Type B pancreatic cell (in vitro differentiated cells): ENCODE results near the gene GNAO1. TPM values are rescaled to one million over a fixed set of nuclear protein-coding genes. Genes with fewer than 3 reads are reported as not detected.

Experiments used
- DNase-seq: peaks from one replicate; pipeline ENCODE4 v3.0.0; 2021; ENCODE audit warnings: mixed read lengths; ENCODE audit not compliant: unreplicated experiment; ENCODE audit errors: extremely low spot score
- H3K27ac Mint-ChIP-seq: 2 replicates; pipeline ENCODE4 v1.8.0; 2021; ENCODE audit warnings: mild to moderate bottlenecking, mixed read lengths
- H3K27me3 Mint-ChIP-seq: 2 replicates; pipeline ENCODE4 v1.8.0; 2021; ENCODE audit warnings: mixed read lengths
- H3K36me3 Mint-ChIP-seq: 2 replicates; pipeline ENCODE4 v1.8.0; 2021; ENCODE audit warnings: mixed read lengths
- H3K4me1 Mint-ChIP-seq: one replicate; pipeline ENCODE4 v1.8.0; 2021; ENCODE audit warnings: mixed read lengths; ENCODE audit not compliant: unreplicated experiment
- H3K4me3 Mint-ChIP-seq: 2 replicates; pipeline ENCODE4 v1.8.0; 2021; ENCODE audit warnings: mild to moderate bottlenecking, mixed read lengths
- H3K9me3 Mint-ChIP-seq: 2 replicates; pipeline ENCODE4 v1.8.0; 2021; ENCODE audit warnings: mixed read lengths
- CTCF ChIP-seq: fragments of 200-600 bp; sonication (generic); conservative IDR thresholded peaks from 2 replicates; pipeline ENCODE4 v1.5.0; 2021; ENCODE audit warnings: antibody characterized with exemption, mild to moderate bottlenecking
- total RNA-seq: library from RNA; stranded (reverse); gene quantifications from 2 replicates; pipeline ENCODE4 v1.2.1, GENCODE V29; 2021; ENCODE audit warnings: low replicate concordance

GNAO1 gene
- total RNA-seq, 1 donor from 2014 or later = 13.2 TPM

- peaks cover 45% of the 10 kb centered on the region for H3K4me1 Mint-ChIP-seq
- peak overlapping the region; percentile 46 for H3K27ac Mint-ChIP-seq
- no peak for TF ChIP-seq CTCF
- H3K9me3 Mint-ChIP-seq = no peaks in the 10 kb centered on the region
- H3K36me3 Mint-ChIP-seq = no peaks in the 10 kb centered on the region
- no peak for DNase-seq
- H3K4me3 Mint-ChIP-seq = peak overlapping the region; percentile 3
- no peaks in the 10 kb centered on the region for H3K27me3 Mint-ChIP-seq
Observed at GRCh38 chr16:56300891-56301850, 109.9 kb downstream of the GNAO1 start.

- no peak for TF ChIP-seq CTCF
- Mint-ChIP-seq H3K4me1 (peaks cover 45% of the 10 kb centered on the region), H3K4me3 (no peak overlapping the region), H3K27me3 (no peaks in the 10 kb centered on the region), H3K9me3 (no peaks in the 10 kb centered on the region), H3K36me3 (no peaks in the 10 kb centered on the region), H3K27ac (no peak overlapping the region)
- DNase-seq = no peak
Observed at GRCh38 chr16:56302506-56302905, 111.2 kb downstream of the GNAO1 start.

GRCh38 chr16:56303066-56303715 lies 111.9 kb downstream of the GNAO1 start:
- TF ChIP-seq CTCF = no peak
- Mint-ChIP-seq H3K4me1 (peaks cover 41% of the 10 kb centered on the region), H3K27ac (no peak overlapping the region), H3K4me3 (no peak overlapping the region), H3K36me3 (no peaks in the 10 kb centered on the region), H3K27me3 (no peaks in the 10 kb centered on the region), H3K9me3 (no peaks in the 10 kb centered on the region)
- no peak for DNase-seq

GRCh38 chr16:56303880-56304279 lies 112.6 kb downstream of the GNAO1 start:
- H3K4me1 Mint-ChIP-seq = peaks cover 40% of the 10 kb centered on the region
- no peaks in the 10 kb centered on the region for H3K36me3 Mint-ChIP-seq
- H3K9me3 Mint-ChIP-seq = no peaks in the 10 kb centered on the region
- no peak for TF ChIP-seq CTCF
- no peak for DNase-seq
- H3K27me3 Mint-ChIP-seq = no peaks in the 10 kb centered on the region
- no peak overlapping the region for H3K4me3 Mint-ChIP-seq
- no peak overlapping the region for H3K27ac Mint-ChIP-seq

- Mint-ChIP-seq H3K9me3 (no peaks in the 10 kb centered on the region), H3K27ac (no peak overlapping the region), H3K36me3 (no peaks in the 10 kb centered on the region), H3K27me3 (no peaks in the 10 kb centered on the region), H3K4me3 (no peak overlapping the region), H3K4me1 (peaks cover 21% of the 10 kb centered on the region)
- no peak for TF ChIP-seq CTCF
- no peak for DNase-seq
Observed at GRCh38 chr16:56305956-56306565, 114.8 kb downstream of the GNAO1 start.
